22Rv1 (cell line): ENCODE data around the gene APOA4.
A peak's percentile ranks its signal among the peaks of the same experiment; 100 is the strongest.

Experiments used
- H3K27ac ChIP-seq: fragments of 450-650 bp; 2 replicates; pipeline ENCODE4 v1.5.1; 2017
- ZFX ChIP-seq: fragments of 450-650 bp; IDR thresholded peaks from 2 replicates; pipeline ENCODE4 v1.6.1; 2017; ENCODE audit warnings: antibody characterized with exemption, borderline replicate concordance
- TF ChIP-seq, protein P1 (sequence below): fragments of 450-650 bp; IDR thresholded peaks from 2 replicates; pipeline ENCODE4 v1.5.1; 2017; ENCODE audit warnings: mild to moderate bottlenecking

Gene APOA4

DNA sequence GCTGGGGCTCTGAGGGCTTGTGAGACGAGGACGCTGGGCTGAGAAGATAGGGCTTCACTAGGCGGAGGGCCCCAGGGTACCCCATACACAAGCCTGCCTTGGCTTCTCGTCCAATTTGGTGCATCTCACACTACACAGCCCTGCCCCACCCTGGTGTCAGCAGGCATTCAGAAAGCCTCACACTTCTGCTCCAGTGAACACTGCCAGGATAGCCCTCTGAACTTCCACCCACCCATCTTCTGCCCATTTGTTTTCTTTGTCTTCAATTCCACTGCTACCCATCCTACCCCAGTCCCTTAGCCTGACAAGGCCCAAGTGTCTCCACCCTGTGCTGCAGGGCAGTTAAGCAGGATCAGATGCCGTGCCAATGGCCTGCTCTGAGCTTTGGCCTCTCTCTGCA lies 48.4 kb downstream of the APOA4 start:
- no peak for TF ChIP-seq ZFX
- TF ChIP-seq, protein P1, sequence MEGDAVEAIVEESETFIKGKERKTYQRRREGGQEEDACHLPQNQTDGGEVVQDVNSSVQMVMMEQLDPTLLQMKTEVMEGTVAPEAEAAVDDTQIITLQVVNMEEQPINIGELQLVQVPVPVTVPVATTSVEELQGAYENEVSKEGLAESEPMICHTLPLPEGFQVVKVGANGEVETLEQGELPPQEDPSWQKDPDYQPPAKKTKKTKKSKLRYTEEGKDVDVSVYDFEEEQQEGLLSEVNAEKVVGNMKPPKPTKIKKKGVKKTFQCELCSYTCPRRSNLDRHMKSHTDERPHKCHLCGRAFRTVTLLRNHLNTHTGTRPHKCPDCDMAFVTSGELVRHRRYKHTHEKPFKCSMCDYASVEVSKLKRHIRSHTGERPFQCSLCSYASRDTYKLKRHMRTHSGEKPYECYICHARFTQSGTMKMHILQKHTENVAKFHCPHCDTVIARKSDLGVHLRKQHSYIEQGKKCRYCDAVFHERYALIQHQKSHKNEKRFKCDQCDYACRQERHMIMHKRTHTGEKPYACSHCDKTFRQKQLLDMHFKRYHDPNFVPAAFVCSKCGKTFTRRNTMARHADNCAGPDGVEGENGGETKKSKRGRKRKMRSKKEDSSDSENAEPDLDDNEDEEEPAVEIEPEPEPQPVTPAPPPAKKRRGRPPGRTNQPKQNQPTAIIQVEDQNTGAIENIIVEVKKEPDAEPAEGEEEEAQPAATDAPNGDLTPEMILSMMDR, result no peak
- H3K27ac ChIP-seq, result peak overlapping the region; percentile 87

DNA sequence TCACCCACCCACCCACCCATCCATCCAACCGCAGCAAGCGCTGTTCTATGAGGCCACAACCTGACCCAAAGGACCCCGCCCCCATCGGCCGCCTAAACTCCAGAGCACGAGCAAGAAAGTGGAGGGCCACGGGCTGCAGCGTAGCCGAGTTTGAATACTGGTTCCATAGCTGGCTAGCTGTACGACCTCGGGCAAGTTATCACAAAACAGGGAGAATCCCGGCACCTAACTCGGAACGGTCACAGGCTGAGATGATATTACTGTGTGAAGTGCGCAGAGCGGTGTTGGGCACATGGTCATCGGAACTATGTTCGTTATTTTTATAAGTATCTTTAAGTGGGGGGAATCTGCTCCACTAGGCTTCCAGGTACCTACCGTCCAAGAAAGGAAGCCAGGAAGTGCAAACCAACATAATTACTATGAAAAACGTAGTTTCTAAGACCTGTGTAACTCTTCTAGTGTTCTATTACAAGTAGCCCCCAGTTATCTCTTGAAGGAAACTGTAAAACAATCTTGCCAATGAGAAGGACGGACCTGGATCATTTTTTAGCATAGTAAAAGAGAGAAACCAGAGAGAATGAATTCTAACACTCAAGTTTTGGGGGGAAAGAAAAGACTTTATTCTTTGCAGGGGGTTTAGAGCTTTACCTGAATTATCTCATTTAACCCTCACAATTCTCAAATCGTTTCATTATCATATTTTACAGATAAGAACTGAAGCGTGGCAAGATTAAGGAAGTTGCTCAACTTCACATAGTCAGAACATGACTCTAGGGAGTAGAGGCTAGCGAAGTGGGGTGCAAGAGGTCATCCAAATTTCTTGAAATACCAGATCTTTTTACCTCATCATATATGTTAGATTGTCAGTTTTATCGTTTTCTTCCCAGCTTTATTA lies 49.7 kb downstream of the APOA4 start:
- peak overlapping the region; percentile 87 for H3K27ac ChIP-seq
- TF ChIP-seq ZFX, result no peak
- TF ChIP-seq, protein P1, result no peak

DNA sequence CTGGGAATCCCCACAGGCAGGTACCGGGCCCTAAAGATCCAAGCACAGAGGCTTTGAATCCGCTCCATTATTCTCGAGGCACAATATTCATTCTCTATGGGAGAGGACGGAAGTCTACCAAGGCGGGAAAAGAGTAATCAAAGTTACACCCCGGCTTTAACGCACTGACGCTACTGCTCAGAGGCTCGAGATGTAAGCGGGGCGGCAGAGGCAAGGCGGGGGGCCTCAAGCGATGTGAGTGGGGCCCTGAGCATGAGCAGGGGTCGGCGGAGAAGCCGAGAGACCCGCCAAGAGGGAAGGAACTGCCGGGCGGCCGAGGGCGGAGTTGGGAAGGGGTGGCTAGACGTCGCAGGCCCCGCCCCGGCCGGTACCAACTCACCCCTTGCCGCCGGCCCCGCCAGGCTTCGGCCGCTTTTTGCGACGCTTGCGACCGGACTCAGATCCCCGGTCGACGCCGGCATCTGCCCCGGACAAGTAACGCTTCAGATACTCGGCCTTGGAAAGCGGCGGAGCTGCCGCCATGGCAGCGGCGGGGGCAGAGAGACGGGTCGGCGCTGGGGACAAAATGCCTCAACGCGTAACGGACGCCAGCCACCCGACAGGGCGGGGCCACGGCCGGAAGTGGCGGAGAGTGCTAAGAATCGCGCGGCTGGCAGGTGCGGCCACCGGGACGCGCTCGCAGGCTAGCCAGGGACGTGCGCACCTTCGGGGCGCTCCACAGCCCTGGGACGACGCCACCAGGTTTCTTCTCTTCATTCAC lies 50.5 kb downstream of the APOA4 start, which contains the start of gene BUD13:
TSS of gene BUD13 (minus strand) at position 545 of the 760 bp plus-strand sequence. CDS start at position 522, 23 bp downstream.
- peak within 1 kb of the TSS; percentile 87 for H3K27ac ChIP-seq
- TF ChIP-seq, protein P1, result no peak
- TF ChIP-seq ZFX, result no peak

DNA sequence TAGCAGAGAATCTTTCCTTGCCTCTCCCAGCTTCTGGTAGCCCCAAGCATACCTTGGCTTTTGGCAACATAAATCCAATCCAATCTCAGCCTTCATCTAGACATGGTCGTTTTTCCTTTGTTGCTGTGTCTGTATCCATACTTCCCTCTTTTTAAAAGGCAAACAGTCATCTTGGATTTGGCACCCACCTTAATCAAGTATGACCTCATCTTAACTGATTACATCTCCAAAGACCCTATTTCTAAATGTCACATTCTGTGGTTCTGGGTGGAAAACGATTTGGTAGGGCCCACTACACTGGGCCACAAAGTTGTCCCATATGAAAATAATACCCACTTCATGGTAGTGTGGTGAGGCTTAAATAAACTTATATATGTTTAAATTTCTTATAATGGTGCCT lies 51.2 kb downstream of the APOA4 start:
- H3K27ac ChIP-seq, result peak overlapping the region; percentile 87

More for the DNA sequence above, 51.2 kb downstream of the APOA4 start:
- TF ChIP-seq ZFX, result no peak
- TF ChIP-seq, protein P1, result no peak
